MM.1S (cell line): Measurements from ENCODE around the gene CNTNAP2.

Experiments used
- EZH2 ChIP-seq: fragments of 300-600 bp; sonication (generic); optimal IDR thresholded peaks from 2 replicates; pipeline ENCODE3; 2017; ENCODE audit warnings: low read depth, mild to moderate bottlenecking, antibody characterized with exemption, low read length, mixed read lengths
- TF ChIP-seq, protein P1 (sequence below): fragments of 300-600 bp; sonication (generic); IDR thresholded peaks from 2 replicates; pipeline ENCODE4 v1.5.1; 2016; ENCODE audit warnings: antibody characterized with exemption, low read length, mixed read lengths

DNA sequence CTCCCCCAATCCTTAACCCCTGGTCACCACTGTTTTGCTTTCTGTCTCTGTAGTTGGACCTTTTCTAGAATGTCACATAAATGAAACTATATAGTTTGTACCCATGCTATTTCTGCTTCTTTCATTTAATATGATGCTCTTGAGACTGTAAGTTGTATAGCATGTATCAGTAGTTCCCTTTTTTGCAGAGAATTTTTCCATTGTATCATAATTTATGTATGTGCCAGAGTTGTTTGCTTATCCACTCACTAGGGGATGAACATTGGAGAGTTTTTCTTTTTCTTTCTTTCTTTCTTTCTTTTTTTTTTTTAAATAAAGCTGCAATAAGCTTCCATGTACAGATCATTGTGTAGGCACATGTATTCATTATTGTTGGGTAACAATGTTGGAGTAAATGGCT lies 544.8 kb downstream of the CNTNAP2 start:
- TF ChIP-seq, protein P1, sequence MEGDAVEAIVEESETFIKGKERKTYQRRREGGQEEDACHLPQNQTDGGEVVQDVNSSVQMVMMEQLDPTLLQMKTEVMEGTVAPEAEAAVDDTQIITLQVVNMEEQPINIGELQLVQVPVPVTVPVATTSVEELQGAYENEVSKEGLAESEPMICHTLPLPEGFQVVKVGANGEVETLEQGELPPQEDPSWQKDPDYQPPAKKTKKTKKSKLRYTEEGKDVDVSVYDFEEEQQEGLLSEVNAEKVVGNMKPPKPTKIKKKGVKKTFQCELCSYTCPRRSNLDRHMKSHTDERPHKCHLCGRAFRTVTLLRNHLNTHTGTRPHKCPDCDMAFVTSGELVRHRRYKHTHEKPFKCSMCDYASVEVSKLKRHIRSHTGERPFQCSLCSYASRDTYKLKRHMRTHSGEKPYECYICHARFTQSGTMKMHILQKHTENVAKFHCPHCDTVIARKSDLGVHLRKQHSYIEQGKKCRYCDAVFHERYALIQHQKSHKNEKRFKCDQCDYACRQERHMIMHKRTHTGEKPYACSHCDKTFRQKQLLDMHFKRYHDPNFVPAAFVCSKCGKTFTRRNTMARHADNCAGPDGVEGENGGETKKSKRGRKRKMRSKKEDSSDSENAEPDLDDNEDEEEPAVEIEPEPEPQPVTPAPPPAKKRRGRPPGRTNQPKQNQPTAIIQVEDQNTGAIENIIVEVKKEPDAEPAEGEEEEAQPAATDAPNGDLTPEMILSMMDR, result no peak
- no peak for TF ChIP-seq EZH2
